ENCODE measurements around the gene TP73. TPM values are rescaled to one million over a fixed set of nuclear protein-coding genes. Genes with fewer than 3 reads are reported as not detected.
"Not testable (repeated sequence)": the region's sequence is repeated elsewhere in the genome, so short reads cannot be mapped to it uniquely, and the experiment has no call there.

The TP73 gene
- total RNA-seq, 2 experiments from 2014 or later = 2.0 to 2.6 TPM

- DNase-seq = no peak
- Mint-ChIP-seq H3K27ac (no peak overlapping the region), H3K4me3 (no peak overlapping the region), H3K4me1 (peaks cover 11% of the 10 kb centered on the region), H3K9me3 (no peaks in the 10 kb centered on the region), H3K27me3 (peaks cover 2% of the 10 kb centered on the region), H3K36me3 (ENCODE audit: low read depth) (no peaks in the 10 kb centered on the region)
- ChIA-PET POLR2A (no interaction called here), CTCF (interaction anchor here (1.0 kb wide), 1 partner anchor 8 kb away, joined by 3 read pairs; no protein-coding TSS in a partner anchor)
Measured at GRCh38 chr1:3716351-3716750, 64.0 kb downstream of the TP73 start.

- DNase-seq = no peak
- H3K4me3 Mint-ChIP-seq = no peak overlapping the region
- CTCF ChIA-PET = no interaction called here
- H3K27me3 Mint-ChIP-seq = no peaks in the 10 kb centered on the region
- H3K9me3 Mint-ChIP-seq = no peaks in the 10 kb centered on the region
- H3K4me1 Mint-ChIP-seq = peaks cover 11% of the 10 kb centered on the region
- no peaks in the 10 kb centered on the region for H3K36me3 Mint-ChIP-seq (ENCODE audit: low read depth)
- POLR2A ChIA-PET = no interaction called here
- H3K27ac Mint-ChIP-seq = no peak overlapping the region
Measured at GRCh38 chr1:3717041-3717714, 64.9 kb downstream of the TP73 start.

- peak; percentile 36 for DNase-seq
- ChIA-PET POLR2A (no interaction called here), CTCF (no interaction called here)
- peaks cover 11% of the 10 kb centered on the region for H3K4me1 Mint-ChIP-seq
- no peak overlapping the region for H3K27ac Mint-ChIP-seq
- no peaks in the 10 kb centered on the region for H3K36me3 Mint-ChIP-seq (ENCODE audit: low read depth)
- H3K4me3 Mint-ChIP-seq = no peak overlapping the region
- no peaks in the 10 kb centered on the region for H3K27me3 Mint-ChIP-seq
- H3K9me3 Mint-ChIP-seq = no peaks in the 10 kb centered on the region
Measured at GRCh38 chr1:3717715-3718601, 65.6 kb downstream of the TP73 start.

DNA sequence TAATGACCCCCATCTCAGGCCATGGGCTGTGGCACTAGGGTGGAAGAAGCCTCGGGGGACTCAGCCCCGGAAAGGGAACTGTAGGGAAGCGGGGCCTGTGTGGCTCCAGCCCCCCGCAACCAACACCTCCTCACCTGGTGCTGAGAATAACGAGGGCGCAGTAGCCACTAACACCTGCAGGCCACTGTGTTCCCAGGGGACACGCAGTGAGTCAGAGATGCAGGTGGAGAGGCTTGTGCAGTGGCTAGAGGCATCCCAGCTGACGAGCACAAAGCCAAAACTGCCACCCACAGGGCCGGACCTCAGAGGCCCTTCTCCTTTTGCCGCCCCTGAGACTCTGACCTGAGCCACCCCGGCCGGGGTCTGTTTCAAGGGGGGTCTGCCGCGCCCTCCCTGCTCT, 66.4 kb downstream of the TP73 start:
- no peak for DNase-seq
- H3K27me3 Mint-ChIP-seq = no peaks in the 10 kb centered on the region
- H3K36me3 Mint-ChIP-seq (ENCODE audit: low read depth) = no peaks in the 10 kb centered on the region
- H3K27ac Mint-ChIP-seq = no peak overlapping the region
- no peaks in the 10 kb centered on the region for H3K9me3 Mint-ChIP-seq
- ChIA-PET POLR2A (no interaction called here), CTCF (no interaction called here)
- H3K4me1 Mint-ChIP-seq = peaks cover 11% of the 10 kb centered on the region
- H3K4me3 Mint-ChIP-seq = no peak overlapping the region

DNA sequence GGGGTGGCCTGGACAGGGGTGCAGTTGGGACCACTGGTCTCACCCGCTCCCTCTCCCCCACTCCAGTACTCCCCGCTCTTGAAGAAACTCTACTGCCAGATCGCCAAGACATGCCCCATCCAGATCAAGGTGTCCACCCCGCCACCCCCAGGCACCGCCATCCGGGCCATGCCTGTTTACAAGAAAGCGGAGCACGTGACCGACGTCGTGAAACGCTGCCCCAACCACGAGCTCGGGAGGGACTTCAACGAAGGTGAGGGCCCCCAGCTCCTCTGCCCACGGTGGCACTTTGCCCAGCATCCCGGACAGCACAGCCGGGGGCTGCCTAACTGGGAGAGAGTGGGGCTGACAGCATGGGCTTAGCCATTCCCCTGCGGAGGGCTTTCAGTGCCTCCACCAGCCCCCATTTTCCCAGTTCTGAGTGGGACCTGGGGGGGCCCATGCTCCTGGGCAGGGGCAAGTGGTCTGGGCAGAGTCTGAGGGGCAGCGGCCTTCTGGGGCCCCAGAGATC, 69.7 kb downstream of the TP73 start:
- H3K4me3 Mint-ChIP-seq = no peak overlapping the region
- H3K27me3 Mint-ChIP-seq = no peaks in the 10 kb centered on the region
- no peaks in the 10 kb centered on the region for H3K9me3 Mint-ChIP-seq
- no peak for DNase-seq
- H3K36me3 Mint-ChIP-seq (ENCODE audit: low read depth) = no peaks in the 10 kb centered on the region
- CTCF ChIA-PET = no interaction called here
- H3K27ac Mint-ChIP-seq = no peak overlapping the region
- POLR2A ChIA-PET = no interaction called here
- peaks cover 11% of the 10 kb centered on the region for H3K4me1 Mint-ChIP-seq

- no peaks in the 10 kb centered on the region for H3K9me3 Mint-ChIP-seq
- H3K4me1 Mint-ChIP-seq = peaks cover 11% of the 10 kb centered on the region
- no peaks in the 10 kb centered on the region for H3K36me3 Mint-ChIP-seq (ENCODE audit: low read depth)
- H3K4me3 Mint-ChIP-seq = no peak overlapping the region
- CTCF ChIA-PET = no interaction called here
- no peak for DNase-seq
- no peak overlapping the region for H3K27ac Mint-ChIP-seq
- no peaks in the 10 kb centered on the region for H3K27me3 Mint-ChIP-seq
- POLR2A ChIA-PET = no interaction called here
Measured at GRCh38 chr1:3722846-3723245, 70.5 kb downstream of the TP73 start.

DNA sequence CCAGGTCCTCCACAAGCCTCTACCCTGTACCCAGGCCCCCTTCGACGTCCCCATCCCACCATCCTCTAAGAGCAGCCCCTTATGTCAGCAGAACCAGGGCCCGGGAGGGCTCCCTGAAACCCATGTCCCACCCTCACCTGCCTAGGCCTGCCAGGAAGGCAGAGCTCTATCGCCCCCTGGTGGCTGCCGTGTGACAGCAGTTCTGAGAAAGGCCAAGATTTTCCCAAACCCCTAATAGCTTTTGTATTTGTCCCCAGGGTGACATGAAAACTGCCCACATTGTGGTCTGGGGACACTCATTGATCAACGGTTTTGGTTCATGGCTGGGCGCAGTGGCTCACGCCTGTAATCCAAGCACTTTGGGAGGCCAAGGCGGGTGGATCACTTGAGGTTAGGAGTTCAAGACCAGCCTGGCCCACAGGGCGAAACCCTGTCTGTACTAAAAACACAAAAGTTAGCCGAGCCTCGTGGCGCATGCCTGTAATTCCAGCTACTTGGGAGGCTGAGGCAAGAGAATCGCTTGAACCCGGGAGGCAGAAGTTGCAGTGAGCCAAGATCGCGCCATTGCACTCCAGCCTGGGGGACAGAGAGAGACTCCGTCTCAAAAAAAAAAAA, 72.2 kb downstream of the TP73 start:
- CTCF ChIA-PET = interaction anchor here (0.6 to 1.5 kb wide), 19 partner anchors 9 to 272 kb away, joined by 3 to 6 read pairs (median 3); no protein-coding TSS in a partner anchor
- DNase-seq = peak; percentile 73
- H3K27me3 Mint-ChIP-seq; H3K4me1 Mint-ChIP-seq; H3K27ac Mint-ChIP-seq; H3K4me3 Mint-ChIP-seq; H3K36me3 Mint-ChIP-seq (ENCODE audit: low read depth); H3K9me3 Mint-ChIP-seq; POLR2A ChIA-PET: not testable (repeated sequence)

GRCh38 chr1:3725366-3725765, 73.0 kb downstream of the TP73 start:
- Mint-ChIP-seq H3K9me3 (no peaks in the 10 kb centered on the region), H3K36me3 (ENCODE audit: low read depth) (no peaks in the 10 kb centered on the region), H3K4me1 (peaks cover 3% of the 10 kb centered on the region), H3K27me3 (no peaks in the 10 kb centered on the region), H3K27ac (no peak overlapping the region), H3K4me3 (no peak overlapping the region)
- ChIA-PET CTCF (interaction anchor here (0.9 to 1.5 kb wide), 5 partner anchors 14 to 233 kb away, joined by 3 to 5 read pairs (median 3); no protein-coding TSS in a partner anchor), POLR2A (no interaction called here)
- no peak for DNase-seq

DNA sequence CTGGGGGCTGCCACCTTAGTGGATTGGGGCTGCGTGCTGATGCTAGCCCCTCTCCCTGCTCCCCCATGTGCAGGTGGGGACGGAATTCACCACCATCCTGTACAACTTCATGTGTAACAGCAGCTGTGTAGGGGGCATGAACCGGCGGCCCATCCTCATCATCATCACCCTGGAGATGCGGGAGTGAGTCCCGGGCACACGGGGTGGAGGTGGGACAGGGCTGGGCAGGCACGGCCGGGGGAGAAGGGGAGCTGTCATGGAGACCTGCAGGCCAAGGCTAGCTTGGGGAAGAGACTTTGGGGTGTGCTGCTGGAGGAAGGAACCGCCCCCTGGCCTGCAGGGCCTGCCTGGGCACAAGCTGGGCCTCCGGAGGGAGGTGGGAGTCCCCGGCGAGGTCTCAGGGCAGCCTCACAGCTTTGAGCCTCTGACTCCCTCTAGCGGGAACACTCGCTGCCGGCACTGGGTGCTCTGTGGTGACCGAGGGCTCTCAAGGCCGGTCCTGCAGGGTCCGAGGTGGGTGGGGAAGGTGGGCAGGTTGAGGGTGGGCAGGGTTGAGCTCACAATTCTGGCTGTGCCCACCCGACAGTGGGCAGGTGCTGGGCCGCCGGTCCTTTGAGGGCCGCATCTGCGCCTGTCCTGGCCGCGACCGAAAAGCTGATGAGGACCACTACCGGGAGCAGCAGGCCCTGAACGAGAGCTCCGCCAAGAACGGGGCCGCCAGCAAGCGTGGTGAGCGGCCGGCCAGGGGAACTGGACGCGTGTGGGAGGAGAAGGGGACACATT, 74.9 kb downstream of the TP73 start:
- POLR2A ChIA-PET = no interaction called here

GRCh38 chr1:3727825-3728776, 75.8 kb downstream of the TP73 start:
- no peaks in the 10 kb centered on the region for H3K4me1 Mint-ChIP-seq
- CTCF ChIA-PET = interaction anchor here (1.0 kb wide), 1 partner anchor 33 kb away, joined by 3 read pairs; no protein-coding TSS in a partner anchor
- no peaks in the 10 kb centered on the region for H3K27me3 Mint-ChIP-seq
- DNase-seq = no peak
- POLR2A ChIA-PET = no interaction called here
- H3K4me3 Mint-ChIP-seq = no peak overlapping the region
- H3K27ac Mint-ChIP-seq = no peak overlapping the region
- no peaks in the 10 kb centered on the region for H3K9me3 Mint-ChIP-seq
- H3K36me3 Mint-ChIP-seq (ENCODE audit: low read depth) = no peaks in the 10 kb centered on the region

More for the DNA sequence above, 74.9 kb downstream of the TP73 start:
- no peaks in the 10 kb centered on the region for H3K27me3 Mint-ChIP-seq
- H3K9me3 Mint-ChIP-seq = no peaks in the 10 kb centered on the region
- no peak overlapping the region for H3K27ac Mint-ChIP-seq
- CTCF ChIA-PET = interaction anchor here (0.8 kb wide), 1 partner anchor 163 kb away, joined by 4 read pairs; no protein-coding TSS in a partner anchor
- no peaks in the 10 kb centered on the region for H3K4me1 Mint-ChIP-seq
- no peak overlapping the region for H3K4me3 Mint-ChIP-seq
- DNase-seq = no peak
- no peaks in the 10 kb centered on the region for H3K36me3 Mint-ChIP-seq (ENCODE audit: low read depth)

- H3K27me3 Mint-ChIP-seq = no peaks in the 10 kb centered on the region
- ChIA-PET POLR2A (no interaction called here), CTCF (interaction anchor here (1.1 kb wide), 1 partner anchor 9 kb away, joined by 3 read pairs; no protein-coding TSS in a partner anchor)
- no peak overlapping the region for H3K4me3 Mint-ChIP-seq
- no peaks in the 10 kb centered on the region for H3K36me3 Mint-ChIP-seq (ENCODE audit: low read depth)
- no peak overlapping the region for H3K27ac Mint-ChIP-seq
- H3K9me3 Mint-ChIP-seq = no peaks in the 10 kb centered on the region
- DNase-seq = no peak
- no peaks in the 10 kb centered on the region for H3K4me1 Mint-ChIP-seq
Measured at GRCh38 chr1:3729594-3730542, 77.6 kb downstream of the TP73 start.
